Keratinocyte (primary cell): ENCODE measurements around the gene CCDC157.

ENCODE experiments used
- EZH2 ChIP-seq: IDR thresholded peaks from one replicate; pipeline ENCODE4 v1.6.1; 2012; ENCODE audit warnings: inconsistent platforms, mild to moderate bottlenecking, low read length, moderate library complexity
- TF ChIP-seq, protein P1 (sequence below), 3 experiments: IDR thresholded peaks in 1 of 3; conservative IDR thresholded peaks in 1 of 3; optimal IDR thresholded peaks in 1 of 3; 2 replicates in 2 of 3; 3 replicates in 1 of 3; pipeline versions ENCODE3 to v1.5.1; 2011; ENCODE audit warnings: low read length in 3 of 3, mild to moderate bottlenecking in 3 of 3, moderate library complexity in 2 of 3, control low read depth in 1 of 3, inconsistent platforms in 1 of 3; ENCODE audit not compliant: insufficient read depth in 2 of 3; ENCODE audit errors: extremely low read depth in 1 of 3

DNA sequence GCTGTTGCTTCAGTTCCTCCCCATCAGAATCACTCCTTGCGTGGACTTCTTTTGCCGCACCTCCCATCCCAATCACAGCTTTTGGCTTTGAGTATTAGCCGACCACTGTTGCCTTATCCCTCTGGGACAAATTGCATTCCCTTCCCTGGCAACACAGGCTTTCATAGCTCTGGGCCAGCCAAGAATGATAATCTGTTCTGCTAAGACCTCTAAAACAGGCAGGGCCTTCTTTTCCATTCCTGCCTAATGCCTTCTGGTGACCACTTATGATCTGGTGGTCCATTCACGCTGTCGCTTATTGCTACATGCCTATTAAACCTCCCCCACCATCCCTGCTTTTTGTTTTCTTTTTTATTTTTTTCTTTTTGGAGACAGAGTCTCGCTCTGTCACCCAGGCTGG, 49.6 kb downstream of the CCDC157 start:
- TF ChIP-seq, protein P1, sequence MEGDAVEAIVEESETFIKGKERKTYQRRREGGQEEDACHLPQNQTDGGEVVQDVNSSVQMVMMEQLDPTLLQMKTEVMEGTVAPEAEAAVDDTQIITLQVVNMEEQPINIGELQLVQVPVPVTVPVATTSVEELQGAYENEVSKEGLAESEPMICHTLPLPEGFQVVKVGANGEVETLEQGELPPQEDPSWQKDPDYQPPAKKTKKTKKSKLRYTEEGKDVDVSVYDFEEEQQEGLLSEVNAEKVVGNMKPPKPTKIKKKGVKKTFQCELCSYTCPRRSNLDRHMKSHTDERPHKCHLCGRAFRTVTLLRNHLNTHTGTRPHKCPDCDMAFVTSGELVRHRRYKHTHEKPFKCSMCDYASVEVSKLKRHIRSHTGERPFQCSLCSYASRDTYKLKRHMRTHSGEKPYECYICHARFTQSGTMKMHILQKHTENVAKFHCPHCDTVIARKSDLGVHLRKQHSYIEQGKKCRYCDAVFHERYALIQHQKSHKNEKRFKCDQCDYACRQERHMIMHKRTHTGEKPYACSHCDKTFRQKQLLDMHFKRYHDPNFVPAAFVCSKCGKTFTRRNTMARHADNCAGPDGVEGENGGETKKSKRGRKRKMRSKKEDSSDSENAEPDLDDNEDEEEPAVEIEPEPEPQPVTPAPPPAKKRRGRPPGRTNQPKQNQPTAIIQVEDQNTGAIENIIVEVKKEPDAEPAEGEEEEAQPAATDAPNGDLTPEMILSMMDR (optimal IDR thresholded peaks at IDR 0.05 in 1 of 3, IDR thresholded peaks at IDR 0.05 in 1 of 3, conservative IDR thresholded peaks at IDR 0.05 in 1 of 3; ENCODE audit: extremely low read depth in 1 of 3, insufficient read depth in 2 of 3, low read length in 3 of 3), result no peak
- TF ChIP-seq EZH2, result no peak
